HG03045 (cell line): ENCODE results near the gene PGM1.

ENCODE experiments used
- ATAC-seq: cut with Tn5 transposase; IDR thresholded peaks from one replicate; pipeline ENCODE4 v1.9.1; 2021; ENCODE audit warnings: mild to moderate bottlenecking, moderate library complexity; ENCODE audit not compliant: unreplicated experiment

The PGM1 gene

DNA sequence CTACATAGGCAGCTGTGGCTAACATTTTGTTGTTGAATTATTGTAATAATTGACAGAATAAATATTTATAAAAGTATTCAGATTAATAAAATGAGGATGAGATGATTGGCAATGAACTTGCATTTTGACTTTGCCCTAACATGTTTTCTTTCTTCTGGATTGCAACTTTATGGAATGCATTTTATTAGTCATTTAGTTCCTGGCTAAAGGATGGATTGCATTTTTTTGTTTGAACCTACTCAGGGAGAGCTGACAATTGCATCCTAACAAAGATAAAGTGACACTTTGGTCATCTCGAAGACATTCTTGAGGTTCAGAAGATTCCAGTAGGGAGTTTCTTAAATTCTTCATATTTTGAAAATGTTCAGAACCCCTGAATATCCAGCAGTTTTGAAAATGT, 37.5 kb downstream of the PGM1 start:
- ATAC-seq: no peak

DNA sequence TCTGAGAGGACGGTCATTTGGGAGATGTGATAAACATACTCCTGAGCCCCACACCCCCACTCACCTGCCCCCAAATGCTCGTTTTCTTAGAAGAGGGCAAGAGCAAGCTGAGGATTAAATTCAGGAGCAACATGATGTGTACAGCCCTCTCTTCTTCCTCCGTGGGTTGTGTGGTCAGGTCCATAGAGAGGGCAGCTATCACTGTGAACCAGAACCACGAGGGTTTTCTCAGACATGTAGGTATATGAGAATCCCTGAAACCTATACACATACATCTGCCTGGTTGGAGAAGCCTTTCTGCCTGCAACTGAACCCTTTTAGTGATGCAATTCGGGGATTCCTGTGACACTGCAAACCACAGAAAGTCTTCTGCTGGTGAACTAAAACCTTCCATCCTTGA, 38.9 kb downstream of the PGM1 start:
- no peak for ATAC-seq

DNA sequence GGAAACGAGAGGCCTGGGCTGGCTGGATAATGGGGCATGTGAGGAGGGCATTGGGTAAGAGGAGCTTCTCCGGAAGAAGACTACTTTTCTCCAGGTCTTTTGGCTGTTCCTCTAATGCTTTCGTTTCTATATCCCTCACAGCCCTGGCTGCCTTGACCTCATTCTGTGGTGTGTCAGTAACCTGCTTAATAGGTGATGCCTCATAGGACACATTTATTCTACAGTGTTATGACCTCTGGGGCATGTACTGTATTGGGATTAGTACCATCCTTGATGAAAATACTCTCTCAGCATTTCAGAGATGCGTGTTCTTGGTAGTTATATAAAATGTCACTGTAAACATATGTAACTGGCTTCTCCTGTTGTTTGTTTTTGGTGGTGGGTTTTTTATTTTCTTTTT, 40.1 kb downstream of the PGM1 start:
- ATAC-seq: no peak

DNA sequence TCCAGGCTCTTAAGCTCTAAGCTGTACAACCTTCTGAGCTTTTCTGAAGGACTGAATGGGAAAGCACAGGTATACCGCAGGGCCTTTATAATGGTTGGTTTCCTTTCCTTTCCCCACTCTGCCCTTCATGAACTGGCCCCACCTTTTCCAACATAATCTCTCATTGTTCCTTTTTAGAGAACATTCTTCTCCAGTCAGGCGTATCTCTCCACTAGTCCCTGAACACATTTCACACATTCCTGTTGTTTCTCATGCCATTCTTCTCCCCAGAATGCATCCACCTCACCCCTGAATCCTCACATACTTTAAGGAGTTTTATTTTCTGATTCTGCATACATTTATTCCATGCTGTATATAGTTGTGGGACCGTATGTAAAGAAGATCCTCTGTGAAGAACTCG, 41.3 kb downstream of the PGM1 start:
- ATAC-seq: no peak

DNA sequence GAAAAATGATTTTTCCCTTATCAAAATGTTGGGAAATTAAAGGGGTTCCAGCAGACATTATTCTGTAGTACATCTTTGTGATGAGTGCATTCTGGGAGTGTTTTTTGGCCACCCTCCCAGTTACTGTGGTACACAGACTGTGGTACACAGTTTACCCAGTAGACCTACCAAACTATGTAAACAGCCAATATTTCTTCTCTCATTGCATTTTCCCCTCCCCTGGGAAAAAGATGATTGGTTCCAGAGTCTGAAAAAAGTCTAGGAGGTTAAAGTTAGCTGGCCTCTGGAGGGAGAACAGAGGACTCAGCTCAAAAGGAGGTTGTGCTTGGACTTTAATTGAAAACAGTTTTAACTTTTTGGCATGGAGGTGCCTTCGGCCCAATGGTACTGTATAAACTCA, 42.5 kb downstream of the PGM1 start:
- ATAC-seq: no peak

DNA sequence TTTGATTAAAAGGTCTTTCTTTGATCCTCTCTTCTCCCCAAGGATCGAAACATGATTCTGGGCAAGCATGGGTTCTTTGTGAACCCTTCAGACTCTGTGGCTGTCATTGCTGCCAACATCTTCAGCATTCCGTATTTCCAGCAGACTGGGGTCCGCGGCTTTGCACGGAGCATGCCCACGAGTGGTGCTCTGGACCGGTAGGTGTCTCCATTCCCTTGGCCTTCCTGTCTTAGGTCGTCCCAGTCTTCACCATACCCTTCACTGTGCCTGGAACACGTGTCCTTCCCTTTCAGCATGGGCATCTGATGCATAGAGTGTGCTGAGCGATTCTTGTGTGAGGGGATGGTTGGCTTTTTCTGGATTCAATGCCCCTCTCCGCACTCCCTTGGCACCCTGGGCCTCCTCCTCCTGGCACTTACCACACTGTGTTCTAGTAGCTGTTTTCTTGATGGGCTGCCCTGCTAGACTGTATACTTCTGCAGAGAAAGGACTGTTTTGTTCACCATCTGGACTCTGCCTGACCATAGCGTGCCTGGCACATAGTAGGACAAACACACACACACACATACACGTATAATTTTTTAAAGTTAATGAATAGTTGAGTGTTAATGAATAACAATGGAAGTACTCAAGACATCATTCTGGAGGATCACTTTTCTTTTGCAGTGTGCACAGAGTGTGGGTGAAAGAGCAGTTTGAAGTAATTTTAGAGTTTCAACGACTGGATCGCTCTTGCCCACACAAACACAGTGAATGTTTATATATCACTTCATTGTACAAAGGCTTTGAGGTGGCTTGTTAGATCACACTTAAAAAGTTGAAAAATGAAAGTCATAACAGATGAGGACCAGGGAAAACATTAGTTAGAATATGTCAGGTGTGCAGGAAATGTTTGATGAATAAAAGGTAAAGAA, 43.2 kb downstream of the PGM1 start:
- ATAC-seq: no peak

DNA sequence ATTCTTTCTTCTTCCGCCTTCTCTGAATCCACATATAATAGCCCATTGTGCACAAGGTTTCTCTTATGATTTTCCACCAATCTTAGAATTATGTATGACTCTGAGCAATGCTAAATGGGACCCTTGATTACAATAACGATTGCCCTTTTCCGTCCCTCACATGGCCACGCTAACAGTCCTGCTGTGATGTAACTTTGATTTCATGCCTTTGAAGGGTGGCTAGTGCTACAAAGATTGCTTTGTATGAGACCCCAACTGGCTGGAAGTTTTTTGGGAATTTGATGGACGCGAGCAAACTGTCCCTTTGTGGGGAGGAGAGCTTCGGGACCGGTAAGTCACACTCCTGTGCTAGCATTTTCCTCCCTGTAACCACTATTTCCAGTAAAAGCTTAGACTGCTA, 45.3 kb downstream of the PGM1 start:
- no peak for ATAC-seq

DNA sequence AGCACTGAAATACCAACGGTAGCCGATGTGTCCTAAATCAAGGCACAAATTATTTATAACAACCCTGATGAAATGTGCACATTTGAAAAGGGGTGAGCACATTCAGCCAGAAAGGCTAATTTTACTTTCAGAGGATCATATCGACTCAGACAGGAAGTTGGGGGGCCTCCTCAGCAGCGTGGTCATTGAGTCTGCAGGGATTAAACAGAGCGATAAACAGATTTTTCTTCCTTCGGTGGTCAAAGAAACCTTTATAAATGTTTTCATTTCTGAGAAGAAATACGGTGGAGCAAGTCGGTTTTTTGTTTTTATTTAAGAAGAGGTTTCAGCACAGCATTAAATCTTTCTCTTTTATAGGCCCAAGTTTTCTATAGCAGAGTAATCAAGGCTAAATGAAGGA, 45.7 kb downstream of the PGM1 start:
- ATAC-seq: no peak

DNA sequence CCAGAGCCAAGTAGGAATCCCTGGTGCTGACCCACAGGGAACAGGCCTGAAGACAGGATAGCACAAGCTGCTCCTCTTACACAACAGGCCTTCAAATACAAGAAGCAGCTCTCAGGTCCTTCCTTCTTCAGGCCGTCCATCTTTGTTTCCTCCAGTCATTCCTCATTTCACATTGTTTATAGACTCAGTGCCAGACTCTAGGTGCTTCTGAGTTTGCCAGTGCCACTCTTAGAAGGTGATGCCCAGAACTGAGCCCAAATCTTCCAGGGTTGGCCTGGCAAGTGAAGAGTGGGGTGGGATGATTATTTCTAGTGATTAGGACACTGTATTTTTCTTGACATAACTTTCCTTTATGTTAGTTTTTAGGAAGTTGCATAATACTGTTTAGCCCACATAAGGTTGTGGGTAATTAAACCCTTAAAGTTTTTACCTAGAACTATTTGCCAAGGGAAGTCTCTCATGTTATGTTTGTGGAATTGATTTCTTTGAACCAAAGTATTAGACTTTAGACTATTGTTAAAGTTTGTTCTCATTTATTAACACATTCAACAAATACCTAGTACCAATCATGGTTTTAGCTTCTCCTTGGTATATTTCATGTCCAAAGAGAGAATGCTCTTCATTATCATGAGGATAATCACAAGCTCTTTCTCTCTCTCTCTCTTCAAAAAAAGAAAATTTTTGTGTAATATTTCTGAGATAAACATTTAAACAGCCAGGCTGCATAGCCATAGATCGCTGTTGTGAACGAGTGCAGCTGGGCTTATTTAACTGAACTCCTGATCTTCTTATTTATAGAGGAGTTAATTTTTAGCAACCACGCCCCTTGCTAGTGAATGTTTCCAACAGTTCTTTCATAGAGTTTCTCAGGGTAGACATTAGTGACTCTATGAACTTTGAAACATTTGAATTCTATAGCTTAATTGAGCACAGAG, 47.7 kb downstream of the PGM1 start:
- ATAC-seq: no peak

DNA sequence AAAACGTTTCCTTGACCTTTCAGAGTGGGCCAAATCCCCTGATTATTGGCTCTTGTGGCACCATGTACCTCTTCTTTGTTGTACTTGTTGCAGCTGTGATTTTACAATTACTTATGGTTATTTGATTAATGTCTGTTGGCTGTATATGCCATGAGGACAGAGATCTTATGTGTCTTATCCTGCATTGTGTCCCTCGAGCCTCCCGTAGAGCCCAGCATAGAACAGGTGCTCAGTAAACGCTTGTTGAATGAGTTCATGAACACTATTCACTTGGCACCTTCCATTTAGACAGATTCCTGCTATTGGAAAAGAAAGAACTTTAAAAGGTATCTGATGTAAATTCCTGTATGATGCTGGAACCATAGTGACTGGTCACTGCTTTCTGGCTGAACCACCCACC, 48.4 kb downstream of the PGM1 start:
- no peak for ATAC-seq

DNA sequence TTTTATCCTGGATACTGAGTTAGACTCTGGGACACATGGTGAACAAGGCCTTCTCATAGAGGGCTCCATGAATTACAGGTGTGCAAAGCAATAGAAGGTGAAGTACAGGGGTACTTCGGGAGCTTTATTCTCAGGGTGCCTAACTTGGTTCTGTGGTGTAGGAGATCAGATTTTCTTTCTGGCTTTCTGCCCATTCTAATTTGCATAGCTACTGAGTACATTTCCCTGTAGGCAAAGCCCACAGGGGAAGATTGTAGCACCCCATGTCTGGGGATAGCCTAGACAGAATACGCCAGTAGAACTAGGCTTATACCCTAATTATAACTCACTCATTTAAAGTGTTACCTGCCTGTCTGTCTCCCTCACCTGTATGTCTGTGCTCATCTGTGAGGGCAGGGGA, 49.7 kb downstream of the PGM1 start:
- no peak for ATAC-seq

DNA sequence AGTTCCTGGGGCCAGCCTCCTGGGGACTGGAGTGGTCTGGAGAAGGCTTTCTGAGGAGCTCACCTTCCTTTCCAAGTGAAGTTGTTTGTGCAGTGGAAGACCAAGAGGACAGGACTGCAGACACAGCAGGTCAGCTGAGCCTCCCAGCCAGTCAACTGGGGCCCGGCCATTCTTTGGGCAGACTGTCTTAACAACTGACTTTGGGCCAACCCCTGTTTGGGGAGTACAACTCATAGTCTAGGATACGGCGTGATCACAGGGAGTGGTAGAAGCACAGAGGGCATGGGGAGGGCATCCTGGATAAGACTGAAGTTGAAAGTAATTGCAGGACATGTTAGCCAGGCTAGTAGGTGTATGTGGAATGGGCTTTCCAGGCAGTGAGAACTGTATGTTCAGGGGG, 50.3 kb downstream of the PGM1 start:
- ATAC-seq: no peak

DNA sequence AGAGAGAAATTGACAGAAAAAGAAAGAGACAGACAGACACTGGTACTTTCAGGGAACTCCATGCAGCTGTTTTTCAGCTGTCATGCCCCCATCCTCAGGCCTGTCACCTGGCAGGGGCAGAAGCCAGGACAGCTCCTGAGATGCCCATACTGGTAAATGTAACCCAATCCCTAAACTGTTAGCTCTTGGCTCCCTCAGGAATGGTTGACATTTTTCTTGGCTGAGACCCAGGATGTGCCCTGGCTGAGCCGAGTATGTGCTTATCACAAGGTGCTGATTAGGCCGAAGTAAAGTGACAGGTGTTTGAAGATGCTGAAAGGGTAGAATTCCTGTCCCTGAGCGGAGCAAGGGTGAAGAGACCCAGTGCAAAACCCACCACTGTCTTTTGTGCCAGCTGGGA, 50.7 kb downstream of the PGM1 start:
- ATAC-seq: no peak

DNA sequence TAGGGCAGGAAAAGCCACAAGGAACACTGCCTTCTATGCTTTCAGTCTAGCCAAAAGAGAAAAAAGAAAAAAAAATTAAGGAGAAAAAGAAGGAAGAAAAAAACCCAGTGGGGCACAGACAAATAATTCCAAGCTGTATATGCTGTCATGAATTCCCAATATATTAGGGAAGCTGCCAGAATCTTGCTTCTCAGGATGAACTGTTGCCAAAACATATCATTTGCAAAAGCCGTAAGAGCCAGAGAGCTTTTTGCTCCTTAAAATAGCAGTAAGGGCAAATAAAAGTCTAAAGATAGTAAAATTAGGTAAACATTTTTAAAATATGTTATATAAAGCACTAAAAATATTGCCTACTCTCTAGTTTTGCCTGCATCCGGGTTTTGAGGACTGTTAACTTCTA, 52.1 kb downstream of the PGM1 start:
- ATAC-seq: no peak

DNA sequence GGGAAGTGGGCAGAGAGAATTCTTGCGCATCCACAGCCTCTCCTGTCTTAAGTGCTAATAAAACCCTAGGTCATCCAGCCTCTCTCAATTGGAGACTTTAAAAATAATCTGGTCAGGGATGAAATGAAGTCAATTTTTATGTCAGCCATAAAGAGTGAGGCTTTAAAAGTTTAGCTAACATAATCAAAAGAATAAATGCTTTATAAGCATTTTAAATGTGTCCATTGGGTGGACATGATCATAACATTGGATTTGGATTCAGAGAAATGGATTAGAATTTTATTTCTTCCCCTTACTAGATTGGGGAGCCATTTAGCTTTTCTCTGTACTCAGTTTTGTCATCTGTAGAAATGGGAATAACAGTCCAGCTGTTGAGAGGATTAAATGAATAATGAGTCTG, 55.5 kb downstream of the PGM1 start:
- ATAC-seq: no peak

DNA sequence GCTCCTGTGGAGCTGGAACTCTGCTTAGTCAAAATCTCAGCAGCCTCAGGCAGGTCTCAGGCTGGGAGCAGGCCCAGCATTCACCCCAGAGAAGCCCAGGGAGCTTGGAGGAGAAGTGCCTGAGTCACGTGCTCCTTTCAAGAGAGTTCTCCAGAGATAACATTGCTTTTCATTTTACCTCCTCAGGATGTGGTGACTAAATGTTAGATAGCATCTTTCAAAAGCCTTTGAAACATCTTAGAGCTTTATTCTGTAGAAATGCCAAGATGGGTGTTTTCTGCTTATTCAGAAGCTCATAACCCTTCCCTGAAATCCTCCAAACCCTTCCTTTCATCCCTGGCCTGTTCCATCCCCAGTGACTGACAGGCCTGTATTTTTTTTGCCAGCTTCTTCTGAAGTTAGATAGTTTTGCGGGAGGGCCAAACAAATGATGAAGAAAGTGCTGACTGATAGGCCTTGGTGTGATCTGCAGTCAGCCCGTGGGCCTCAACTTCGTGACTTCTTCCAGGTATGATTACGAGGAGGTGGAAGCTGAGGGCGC, 58.0 kb downstream of the PGM1 start:
- no peak for ATAC-seq

DNA sequence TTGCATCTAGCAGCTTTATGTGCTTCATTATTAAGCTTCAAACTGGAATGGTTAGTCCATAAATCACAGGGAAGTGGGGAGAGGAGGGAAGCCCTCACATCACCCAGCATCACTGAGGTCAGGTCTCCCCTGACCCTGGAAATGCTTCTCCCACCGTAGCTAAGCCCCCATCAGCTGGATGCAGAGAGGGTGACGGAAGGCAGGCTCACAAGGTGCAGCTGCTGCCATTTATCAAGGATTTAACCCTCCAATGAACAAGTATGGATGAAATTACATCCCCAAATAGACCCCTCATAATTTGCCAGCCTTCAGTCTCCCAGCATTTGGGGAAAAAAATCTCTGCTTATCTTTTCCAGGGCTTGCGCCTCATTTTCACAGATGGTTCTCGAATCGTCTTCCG, 60.8 kb downstream of the PGM1 start:
- ATAC-seq: no peak

DNA sequence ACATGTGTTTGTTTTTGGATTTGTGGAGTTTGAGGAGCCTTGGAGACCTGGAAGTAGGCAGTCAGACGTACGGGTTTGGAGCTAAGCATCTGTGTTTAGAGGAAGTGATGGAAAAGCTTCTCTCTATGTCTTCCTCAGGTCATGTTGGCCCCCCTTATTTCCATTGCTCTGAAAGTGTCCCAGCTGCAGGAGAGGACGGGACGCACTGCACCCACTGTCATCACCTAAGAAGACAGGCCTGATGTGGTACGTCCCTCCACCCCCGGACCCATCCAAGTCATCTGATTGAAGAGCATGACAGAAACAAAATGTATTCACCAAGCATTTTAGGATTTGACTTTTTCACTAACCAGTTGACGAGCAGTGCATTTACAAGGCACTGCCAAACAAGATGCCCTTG, 66.2 kb downstream of the PGM1 start:
- no peak for ATAC-seq

DNA sequence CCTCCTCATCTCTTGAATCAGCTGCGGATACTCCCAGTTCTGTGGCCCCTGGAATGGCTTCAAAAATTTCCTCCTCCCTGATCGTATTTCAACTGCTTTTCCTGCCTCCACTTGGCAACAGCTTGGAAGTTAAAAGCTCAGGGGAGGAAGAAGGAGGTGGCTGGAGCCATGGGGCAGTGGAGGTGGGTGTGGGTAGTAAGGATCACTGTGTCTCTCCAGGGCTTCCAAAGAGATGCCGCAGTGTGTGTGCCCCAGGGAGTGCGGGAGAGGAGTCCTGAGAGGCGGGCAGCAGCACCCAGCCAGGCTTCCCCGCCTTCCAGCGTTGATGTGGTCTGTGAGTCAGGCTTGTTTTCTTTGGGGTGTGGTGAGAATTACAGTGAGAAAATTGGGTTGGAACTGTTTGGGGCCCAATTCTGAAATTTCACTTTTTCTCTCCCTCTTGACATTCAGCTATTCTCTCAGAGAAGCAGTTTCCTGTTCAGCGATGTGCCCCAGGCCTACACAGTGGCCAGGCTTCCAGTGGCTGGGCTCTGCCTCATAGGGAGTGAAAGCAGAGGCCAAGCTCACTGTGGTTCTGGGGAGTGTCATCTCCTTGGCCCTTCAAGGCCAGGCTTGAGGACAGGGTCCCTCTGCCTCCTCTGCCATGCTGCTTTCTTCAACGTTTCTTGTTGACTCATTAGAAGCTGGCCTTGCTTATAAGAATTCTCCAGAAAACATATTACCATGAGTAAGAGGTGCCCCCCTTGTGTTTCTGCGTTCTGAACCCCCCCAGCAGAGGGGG, 69.0 kb downstream of the PGM1 start:
- no peak for ATAC-seq

DNA sequence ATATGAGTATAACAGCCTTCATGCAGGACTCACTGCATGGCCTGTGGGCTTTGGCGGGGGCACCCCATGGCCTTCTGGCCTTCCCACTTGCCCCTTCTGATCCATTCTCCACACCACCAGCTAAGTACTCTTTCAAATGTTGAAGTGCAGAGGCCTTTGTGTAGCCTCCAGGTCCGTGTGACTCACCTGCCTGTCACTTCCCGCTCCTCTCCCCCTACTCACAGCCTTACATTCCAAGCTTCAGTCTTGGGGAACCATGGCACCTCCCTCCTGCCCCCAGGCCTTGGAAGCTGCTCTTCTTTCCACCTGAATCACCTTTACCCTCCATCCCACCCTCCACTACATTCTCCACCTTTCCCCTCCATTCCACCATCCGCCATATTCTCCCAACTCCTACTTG, 69.6 kb downstream of the PGM1 start:
- no peak for ATAC-seq

DNA sequence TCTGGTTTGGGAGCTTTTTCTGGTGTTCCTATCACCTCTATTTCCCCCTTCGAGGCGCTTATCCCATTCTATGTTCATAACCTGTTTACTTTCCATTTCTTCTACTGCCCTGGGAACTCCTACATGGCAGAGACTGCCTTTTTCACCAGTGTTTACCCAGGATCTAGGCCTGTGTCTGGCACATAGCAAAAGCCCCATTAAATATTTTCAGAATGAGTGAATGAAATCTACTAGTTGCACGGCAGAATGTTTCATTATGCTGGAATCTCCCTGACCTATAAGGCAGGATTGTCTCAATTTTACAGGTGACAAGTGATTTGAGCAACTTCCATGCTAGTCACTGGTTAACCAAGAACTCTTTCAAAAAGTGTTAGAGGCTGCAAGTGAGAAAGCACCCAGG, 70.1 kb downstream of the PGM1 start:
- ATAC-seq: no peak
